Measurements from ENCODE around the gene INAVA.
"Not testable (repeated sequence)": the region's sequence is repeated elsewhere in the genome, so short reads cannot be mapped to it uniquely, and the experiment has no call there.

INAVA gene

GRCh38 chr1:200899954-200900867, 5.5 kb downstream of the INAVA start:
- DNase-seq = no peak

GRCh38 chr1:200900877-200901276, 6.2 kb downstream of the INAVA start:
- DNase-seq = no peak

DNA sequence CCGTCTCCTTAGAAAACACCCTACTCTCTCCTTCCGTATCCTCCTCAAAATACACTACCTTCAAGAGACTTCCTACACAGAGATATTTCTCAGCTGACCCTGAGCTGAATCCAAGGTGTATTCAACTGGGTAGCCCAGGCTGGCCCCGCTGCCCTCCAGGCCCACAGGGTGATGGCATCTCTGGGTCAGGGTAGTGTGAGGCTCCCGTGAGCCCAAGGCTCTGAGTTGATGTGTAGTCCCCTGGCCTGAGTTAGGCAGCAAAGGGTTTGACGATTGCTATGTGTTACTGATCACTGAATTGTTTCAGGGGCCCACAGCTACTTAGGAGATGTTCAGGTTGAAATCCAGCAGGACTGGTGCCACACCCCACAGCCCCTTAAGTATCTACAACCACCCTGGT, 6.7 kb downstream of the INAVA start:
- no peak for DNase-seq

GRCh38 chr1:200901796-200902444, 7.2 kb downstream of the INAVA start:
- no peak for DNase-seq

GRCh38 chr1:200903793-200904192, 9.1 kb downstream of the INAVA start:
- no peak for DNase-seq

DNA sequence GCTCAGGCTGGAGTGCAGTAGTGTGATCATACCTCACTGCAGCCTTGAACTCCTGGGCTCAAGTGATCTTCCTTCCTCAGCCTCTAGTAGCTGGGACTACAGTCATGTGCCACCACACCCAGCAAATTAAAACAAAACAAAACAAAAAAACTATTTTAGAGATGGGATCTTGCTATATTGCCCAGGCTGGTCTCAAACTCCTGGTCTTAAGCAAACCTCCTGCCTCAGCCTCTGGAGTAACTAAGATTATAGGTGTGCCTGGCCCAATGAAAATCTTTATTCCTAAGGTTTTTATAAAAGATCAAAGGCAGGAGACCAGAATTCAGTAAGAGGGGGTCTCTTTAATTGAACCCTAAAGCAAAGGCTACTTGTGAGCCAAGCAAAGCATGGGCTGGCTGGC, 10.1 kb downstream of the INAVA start:
- no peak for DNase-seq

DNA sequence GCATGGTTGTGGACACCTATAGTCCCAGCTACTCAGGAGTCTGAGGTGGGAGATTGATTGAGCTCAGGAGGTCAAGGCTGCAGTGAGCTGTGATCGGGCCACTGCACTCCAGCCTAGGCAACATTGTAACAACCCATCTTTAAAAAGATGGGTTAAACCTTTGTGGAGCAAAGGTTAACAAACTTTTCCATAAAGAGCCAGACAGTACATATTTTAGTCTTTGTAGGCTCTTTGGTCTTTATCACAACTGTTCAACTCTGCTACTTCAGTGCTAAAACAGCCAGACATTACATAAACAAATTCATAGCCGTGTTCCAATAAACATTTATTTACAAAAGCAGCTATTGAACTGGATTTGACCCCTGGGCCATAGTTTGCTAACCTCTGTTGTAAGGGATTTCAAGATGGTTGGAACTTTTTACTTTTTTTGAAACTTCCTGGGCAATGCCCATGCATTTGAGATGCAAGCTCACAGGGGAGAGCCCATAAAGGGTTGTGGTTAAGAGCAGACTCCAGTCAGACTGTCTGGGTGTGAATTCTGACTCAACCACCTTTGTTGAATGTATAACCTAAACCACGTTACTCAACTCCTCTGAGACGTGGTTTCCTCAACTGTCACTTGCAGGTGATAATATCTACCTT, 10.8 kb downstream of the INAVA start:
- DNase-seq = no peak

GRCh38 chr1:200906491-200906890, 11.8 kb downstream of the INAVA start:
- no peak for DNase-seq

- DNase-seq = no peak
Observed at GRCh38 chr1:200907611-200908097, 13.0 kb downstream of the INAVA start.

DNA sequence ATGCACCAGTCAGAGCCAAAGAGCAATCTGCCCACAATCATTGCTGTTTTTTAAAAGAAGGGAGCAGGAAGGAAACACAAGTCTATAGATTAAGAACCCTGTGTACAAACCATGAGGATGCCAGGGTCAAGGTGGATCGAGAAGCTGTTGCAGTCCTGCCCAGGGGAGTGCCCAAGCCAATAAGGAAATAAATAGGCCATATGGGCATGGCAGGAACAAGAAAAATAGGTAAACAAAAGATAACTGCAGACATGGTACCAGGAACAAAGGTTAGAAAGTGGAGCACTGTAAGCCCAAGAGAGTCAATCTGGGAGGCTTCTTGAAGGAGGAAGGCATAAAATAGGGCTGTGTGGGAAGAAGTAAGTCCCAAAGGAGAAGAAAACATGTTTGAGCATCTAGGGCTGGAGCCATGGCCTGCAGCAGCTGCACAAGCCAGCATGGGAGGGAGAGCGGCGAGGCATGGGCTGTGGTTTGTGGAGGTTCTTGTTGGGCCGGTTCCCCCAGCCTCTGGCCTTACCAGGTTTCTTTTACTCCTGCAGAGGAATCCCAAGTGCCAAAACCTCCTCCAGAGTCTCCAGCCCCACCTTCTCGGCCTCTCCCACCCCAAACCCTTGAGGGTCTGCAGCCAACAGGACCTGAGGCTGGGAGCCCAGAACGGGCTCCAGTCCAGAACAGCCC, 13.6 kb downstream of the INAVA start:
- DNase-seq = no peak

DNA sequence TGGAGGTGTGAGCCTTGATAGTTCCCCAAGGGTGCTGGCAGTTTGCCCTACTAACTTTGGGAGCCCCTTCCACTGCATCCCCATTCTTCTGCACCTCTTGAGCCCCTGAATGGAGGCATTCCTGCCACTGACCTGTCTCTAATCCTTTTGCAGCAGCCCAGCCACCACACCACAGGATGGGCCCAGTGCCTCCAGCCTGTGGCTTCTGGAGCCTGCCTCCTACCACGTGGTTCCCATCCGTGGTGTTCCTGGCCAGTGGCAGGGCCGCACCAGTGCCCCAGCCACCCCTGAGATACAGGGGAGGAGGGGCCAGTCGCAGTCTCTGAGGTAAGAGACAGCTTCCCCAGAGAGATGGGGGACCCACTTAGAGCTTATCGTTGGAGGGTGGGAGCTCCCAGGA, 14.4 kb downstream of the INAVA start:
- DNase-seq = no peak

DNA sequence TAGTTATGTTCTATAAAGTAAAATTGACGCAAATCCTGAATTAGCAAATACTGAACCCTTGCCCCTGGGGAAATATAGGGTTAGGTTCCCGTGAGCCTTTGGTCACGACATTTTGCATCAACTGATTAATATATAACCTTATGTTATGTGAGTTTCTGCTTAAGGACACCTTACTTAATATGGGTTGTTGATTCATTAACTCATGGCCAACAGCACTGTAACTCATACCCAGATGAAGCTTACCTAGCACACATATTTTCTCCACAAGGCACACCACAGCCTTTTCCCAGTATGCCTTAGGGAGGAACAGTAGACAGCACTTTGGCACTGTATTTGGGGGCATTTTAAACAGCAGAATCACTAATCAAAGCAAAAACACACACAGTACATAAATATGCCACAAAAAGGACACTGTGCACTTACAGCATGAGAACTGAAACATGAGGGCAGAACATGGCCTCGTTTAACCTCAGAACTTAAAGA, 15.1 kb downstream of the INAVA start:
- DNase-seq = no peak

GRCh38 chr1:200911361-200911760, 16.7 kb downstream of the INAVA start:
- DNase-seq = no peak

DNA sequence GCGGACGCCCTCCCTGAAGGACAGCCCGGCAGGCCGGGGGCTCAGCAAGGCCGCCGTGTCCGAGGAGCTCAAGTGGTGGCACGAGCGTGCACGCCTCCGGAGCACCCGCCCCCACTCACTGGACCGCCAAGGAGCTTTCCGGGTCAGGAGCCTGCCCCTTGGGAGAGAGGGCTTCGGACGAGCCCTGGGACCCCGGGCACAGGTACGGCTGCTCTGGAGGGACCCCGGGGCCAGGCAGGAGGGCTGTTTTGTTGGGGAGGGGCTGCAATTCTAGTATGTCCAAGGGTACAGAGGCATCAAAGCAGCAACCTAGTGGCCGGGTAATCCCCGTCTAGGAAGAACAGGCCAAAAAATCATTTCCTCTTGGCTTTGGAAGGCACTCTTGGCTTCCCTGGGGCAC, 17.2 kb downstream of the INAVA start:
- not testable (repeated sequence) for DNase-seq

DNA sequence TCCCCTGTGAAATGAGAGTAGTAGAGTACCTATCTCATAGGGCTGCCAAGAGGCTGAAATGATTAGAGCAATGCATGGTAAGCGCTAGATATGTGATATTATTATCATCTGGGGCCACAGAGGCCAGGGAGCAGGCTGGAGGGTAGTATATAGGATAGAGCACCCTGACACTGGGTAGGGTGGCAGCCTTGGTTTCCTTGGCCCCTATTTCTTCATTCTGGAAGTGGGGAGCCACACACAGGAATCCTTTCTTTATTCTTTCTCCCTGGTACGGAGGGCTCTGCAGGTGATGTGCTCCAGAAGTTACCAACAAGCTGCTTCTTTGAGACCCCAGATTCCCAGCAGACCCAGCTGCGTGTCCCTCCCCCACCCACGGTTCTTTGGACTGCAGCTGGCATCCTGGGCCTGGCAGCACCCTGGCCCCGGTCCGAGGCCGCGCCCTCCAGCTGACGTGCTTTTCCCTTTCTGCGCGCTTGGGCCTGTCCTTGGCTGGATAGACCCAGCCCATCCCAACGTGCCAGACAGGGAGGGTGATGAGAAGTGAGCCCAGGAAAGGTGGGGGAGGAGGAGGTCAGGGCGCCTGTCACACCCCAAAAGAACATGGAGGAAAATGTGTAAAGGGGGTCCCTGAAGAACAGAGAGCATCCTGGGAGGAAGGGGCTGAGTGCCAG, 18.2 kb downstream of the INAVA start:
- no peak for DNase-seq

GRCh38 chr1:200916152-200916551, 21.5 kb downstream of the INAVA start:
- no peak for DNase-seq

DNA sequence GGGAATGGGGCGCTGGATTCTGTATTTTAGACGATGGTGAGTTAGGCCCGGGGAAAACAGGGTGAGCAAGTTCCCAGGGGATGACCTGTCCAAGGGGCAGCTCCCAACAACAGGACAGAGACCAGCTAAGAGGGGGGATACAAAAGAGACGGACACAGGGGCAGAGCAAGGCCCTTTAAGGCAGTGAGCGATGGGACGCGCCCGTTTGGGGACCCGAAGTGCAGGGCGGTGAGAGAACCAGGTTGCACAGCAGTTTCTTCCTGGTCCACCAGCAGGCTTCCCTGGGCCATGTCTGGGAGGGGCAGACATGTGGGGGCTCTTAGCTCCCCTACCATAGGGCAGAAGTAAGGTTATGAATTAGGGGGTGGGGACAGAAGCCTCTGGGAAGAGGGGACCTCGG, 22.0 kb downstream of the INAVA start:
- DNase-seq = no peak

- no peak for DNase-seq
Observed at GRCh38 chr1:200917291-200917817, 22.7 kb downstream of the INAVA start.

GRCh38 chr1:200918006-200918405, 23.3 kb downstream of the INAVA start:
- DNase-seq = no peak

GRCh38 chr1:200919386-200919785, 24.7 kb downstream of the INAVA start:
- DNase-seq = no peak

GRCh38 chr1:200921571-200922110, 26.9 kb downstream of the INAVA start:
- no peak for DNase-seq

DNA sequence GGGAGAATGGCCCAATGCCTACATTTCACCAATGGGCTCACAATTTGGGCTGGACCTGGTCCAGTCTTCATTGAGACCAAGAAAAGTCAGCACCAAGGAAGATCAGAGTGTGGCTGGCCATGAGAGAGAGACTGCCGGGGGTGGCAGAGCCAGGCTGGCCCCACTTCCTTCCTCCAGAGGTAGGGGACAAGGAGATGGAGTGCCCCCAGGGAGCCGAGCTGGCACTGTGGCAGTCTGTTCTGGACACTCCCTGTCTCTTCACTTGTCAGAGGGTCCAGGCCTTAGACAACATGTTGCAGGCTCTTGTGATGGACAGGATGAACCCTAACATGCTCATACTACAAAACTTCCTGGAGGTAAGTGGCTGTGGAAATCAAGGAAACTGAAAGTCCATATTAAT, 27.7 kb downstream of the INAVA start:
- no peak for DNase-seq
